GM12875 (cell line): Measurements from ENCODE around the gene GPC5.

Experiments
- H3K4me3 ChIP-seq: one replicate; pipeline ENCODE4 v1.5.1; 2011; ENCODE audit warnings: low read depth, low read length, control low read depth
- TF ChIP-seq, protein P1 (sequence below): IDR thresholded peaks from 2 replicates; pipeline ENCODE4 v1.5.1; 2011; ENCODE audit warnings: low read depth, mild to moderate bottlenecking, control low read depth, inconsistent platforms, low read length, moderate library complexity, borderline replicate concordance; ENCODE audit not compliant: insufficient read depth

The GPC5 gene

DNA sequence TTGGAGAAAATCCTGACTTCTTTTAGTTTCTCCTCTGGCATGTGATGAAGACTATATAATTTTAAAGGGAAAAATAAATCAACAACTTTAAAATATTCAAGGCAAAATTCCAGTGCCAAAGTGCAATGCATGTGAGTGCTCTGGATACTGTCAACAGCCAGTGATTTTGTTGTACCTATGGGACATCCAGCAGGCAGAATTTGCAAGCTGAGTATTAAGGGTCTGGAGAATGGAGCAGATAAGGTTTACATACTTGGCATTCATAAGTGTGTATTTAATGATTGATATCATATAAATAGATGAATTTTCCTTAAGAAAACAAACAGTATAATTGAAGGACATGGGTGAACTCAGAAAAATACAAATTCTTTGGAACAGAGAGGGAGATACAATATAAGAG, 703.4 kb downstream of the GPC5 start:
- H3K4me3 ChIP-seq: no peak overlapping the region
- TF ChIP-seq, protein P1, sequence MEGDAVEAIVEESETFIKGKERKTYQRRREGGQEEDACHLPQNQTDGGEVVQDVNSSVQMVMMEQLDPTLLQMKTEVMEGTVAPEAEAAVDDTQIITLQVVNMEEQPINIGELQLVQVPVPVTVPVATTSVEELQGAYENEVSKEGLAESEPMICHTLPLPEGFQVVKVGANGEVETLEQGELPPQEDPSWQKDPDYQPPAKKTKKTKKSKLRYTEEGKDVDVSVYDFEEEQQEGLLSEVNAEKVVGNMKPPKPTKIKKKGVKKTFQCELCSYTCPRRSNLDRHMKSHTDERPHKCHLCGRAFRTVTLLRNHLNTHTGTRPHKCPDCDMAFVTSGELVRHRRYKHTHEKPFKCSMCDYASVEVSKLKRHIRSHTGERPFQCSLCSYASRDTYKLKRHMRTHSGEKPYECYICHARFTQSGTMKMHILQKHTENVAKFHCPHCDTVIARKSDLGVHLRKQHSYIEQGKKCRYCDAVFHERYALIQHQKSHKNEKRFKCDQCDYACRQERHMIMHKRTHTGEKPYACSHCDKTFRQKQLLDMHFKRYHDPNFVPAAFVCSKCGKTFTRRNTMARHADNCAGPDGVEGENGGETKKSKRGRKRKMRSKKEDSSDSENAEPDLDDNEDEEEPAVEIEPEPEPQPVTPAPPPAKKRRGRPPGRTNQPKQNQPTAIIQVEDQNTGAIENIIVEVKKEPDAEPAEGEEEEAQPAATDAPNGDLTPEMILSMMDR: no peak

DNA sequence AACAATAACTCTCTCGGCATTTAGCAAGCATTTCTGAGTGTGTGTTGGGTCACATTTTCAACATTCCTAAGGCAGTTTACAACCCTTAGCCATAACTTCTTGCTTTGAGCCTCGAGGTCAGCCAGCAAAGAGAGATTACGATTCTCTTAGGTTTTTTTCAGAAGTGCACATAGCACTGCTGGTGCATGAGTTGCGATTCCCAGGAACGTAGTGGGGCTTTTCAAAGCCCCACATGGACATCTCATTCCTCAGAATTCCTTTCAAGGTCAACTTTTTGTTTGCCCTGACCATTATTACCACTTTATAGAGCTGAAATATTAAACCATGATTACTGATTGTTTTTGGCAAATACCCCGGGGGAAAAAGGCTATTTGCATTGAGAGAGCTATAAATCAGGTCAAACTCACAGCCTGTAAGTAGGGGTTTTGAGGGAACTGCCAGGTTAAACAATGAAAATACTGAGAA, 705.3 kb downstream of the GPC5 start:
- no peak overlapping the region for H3K4me3 ChIP-seq
- TF ChIP-seq, protein P1: no peak

DNA sequence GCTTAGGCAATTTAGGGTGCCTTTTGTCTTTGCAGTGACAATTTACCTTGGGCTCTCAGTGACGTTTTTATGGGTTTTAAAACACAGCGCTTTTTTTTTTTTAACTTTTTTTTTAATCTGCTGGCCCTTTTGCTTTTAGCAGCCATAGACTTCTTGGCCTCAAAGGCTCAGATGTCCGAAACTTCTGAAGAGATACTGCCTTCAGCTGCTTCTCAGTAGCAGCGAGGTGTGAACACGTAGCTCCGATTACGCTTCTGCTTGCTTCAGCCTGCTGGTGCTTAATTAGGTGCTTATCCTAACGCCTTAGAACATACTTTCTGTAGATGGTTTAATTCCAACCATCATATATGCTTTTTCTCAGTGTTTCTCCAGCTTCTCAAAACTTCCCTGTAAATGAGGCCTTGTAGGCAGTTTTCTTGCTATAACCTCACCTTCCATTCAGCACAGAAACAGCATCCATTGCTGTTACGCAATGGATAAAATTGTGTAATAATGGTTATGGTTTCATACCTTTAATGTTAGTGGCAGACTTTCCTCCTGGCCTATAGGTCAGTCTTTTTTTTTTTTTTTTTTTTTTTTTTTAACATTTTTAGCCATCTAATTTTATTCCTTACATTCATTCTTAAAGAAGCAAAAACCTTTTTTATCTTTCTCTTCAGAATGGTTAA, 723.9 kb downstream of the GPC5 start:
- no peak overlapping the region for H3K4me3 ChIP-seq
- TF ChIP-seq, protein P1: no peak

DNA sequence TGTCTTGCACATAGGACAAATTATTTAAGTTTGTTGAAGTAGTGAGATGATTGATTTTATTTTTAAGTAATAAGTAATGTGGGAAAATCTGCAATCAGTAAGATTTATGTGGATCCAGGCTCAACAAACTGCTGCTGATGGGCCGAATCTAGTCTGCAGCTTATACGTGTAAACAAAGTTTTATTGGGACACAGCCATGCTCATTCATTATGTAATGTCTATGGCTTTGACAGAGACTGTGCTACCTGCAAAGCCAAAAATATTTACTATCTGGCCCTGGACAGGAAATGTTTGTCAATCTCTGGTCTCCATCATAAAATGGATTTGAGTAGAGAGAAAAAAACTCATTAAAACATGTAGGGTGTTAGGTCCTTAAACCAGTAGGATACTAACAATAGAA, 728.0 kb downstream of the GPC5 start:
- H3K4me3 ChIP-seq: no peak overlapping the region
- TF ChIP-seq, protein P1: no peak

DNA sequence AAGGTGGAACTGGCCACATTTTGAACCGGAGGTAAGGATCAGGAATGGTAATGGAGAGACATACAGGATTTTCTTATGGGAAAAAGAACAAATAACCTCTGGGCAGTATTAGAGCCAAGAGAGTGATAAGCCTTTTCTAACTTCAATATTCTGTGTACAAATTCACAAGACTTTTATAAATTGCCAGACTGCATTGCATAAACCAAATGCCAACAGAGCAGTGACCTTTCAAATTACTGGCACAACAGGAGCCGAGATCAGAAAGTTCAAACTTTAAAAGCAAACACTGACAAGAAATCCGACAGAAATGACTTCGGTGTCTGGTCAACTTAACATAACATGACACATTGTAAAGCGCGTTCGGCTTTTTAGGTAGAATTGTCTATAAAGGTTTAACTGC, 737.1 kb downstream of the GPC5 start:
- TF ChIP-seq, protein P1: no peak

DNA sequence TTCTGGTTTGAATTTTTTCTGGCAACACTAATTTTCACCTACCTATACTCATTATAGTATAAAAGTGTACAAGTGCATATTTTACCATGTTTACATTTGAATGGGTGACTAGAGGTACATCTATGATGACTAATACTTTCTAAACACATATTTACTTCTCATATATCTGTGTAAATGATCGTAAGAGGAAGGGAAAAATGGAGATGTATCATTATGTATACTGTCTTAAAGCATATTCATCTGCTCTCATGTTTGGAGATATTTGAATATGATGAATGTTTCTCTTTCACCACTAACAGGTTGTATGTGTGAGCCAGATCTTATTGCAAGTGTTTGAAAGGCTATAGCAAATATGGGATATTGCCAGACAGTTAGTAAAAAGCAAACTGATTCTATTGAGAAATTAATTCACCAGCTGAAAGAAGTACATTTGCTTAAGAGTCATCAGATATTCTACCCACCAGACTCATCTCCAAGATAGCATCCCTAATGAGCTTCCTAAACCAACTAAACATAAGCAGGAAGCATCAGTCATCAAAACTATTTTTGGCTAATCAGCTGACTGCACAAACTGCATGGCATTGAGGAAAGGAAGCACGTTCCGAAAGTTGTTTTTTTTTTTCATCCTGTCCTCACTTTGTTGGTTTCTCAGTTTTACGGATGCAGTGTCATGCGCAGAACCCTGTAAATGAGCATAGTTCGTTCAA, 738.2 kb downstream of the GPC5 start:
- TF ChIP-seq, protein P1: no peak
- no peak overlapping the region for H3K4me3 ChIP-seq

More for the DNA sequence above, 737.1 kb downstream of the GPC5 start:
- H3K4me3 ChIP-seq: no peak overlapping the region

DNA sequence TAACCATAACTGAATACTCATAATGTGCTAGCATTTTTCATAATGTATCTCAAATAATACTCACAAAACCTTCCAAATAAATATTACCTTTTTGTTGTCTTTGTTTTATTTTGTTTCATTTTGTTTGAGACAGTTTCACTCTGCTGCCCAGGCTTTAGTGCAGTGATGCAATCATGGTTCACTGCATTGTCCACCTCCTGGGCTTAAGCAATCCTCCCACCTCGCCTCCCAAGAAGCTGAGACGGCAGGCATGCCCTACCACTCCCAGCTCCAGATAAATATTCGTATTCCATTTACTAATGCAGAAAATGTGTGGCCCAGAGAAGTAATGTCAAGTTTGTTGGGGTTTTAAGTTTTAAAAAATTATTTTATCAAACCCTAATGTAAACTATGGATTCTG, 739.1 kb downstream of the GPC5 start:
- TF ChIP-seq, protein P1: no peak
- H3K4me3 ChIP-seq: no peak overlapping the region
